GM12875 (cell line): Measurements from ENCODE around the gene PRR7.

Experiments
- H3K4me3 ChIP-seq: one replicate; pipeline ENCODE4 v1.5.1; 2011; ENCODE audit warnings: low read depth, low read length, control low read depth
- CTCF ChIP-seq: IDR thresholded peaks from 2 replicates; pipeline ENCODE4 v1.5.1; 2011; ENCODE audit warnings: low read depth, mild to moderate bottlenecking, control low read depth, inconsistent platforms, low read length, moderate library complexity, borderline replicate concordance; ENCODE audit not compliant: insufficient read depth

The PRR7 gene

GRCh38 chr5:177491983-177492746 lies 45.6 kb downstream of the PRR7 start:
- no peak for TF ChIP-seq CTCF
- no peak overlapping the region for H3K4me3 ChIP-seq

- no peak for TF ChIP-seq CTCF
- no peak overlapping the region for H3K4me3 ChIP-seq
Observed at GRCh38 chr5:177492841-177493240, 46.2 kb downstream of the PRR7 start.

GRCh38 chr5:177493795-177494345 lies 47.3 kb downstream of the PRR7 start:
- TF ChIP-seq CTCF, result no peak
- no peak overlapping the region for H3K4me3 ChIP-seq

- H3K4me3 ChIP-seq, result no peak overlapping the region
- no peak for TF ChIP-seq CTCF
Observed at GRCh38 chr5:177494346-177495195, 48.0 kb downstream of the PRR7 start.

GRCh38 chr5:177495243-177496060 lies 48.8 kb downstream of the PRR7 start:
- H3K4me3 ChIP-seq, result no peak overlapping the region
- no peak for TF ChIP-seq CTCF

GRCh38 chr5:177496070-177496726 lies 49.6 kb downstream of the PRR7 start:
- TF ChIP-seq CTCF, result peak; percentile 45; the same call in 1 of the 2 replicates
- peak overlapping the region; percentile 70 for H3K4me3 ChIP-seq
